GM12878 (cell line): Measurements from ENCODE around the gene ENPP6. TPM values are rescaled to one million over a fixed set of nuclear protein-coding genes. Genes with fewer than 3 reads are reported as not detected.

Experiments
- ATAC-seq: fragments of 200-7000 bp; cut with Tn5 transposase; 3 replicates; pipeline ENCODE4 v1.9.1; 2020; ENCODE audit warnings: mild to moderate bottlenecking, moderate library complexity
- BruUV-seq: library from RNA; stranded (reverse); fragments of 400-500 nt; replicated peaks from 2 replicates; lab custom pipeline; 2021; lab: Mats Ljungman, UMichigan
- CTCF ChIA-PET: fragments of 300-600 bp; sonication (Branson Sonifier 250); formaldehyde crosslinking; extraction: SDS; loops from one replicate; lab custom pipeline; 2021; ENCODE audit warnings: inconsistent platforms; lab: Yijun Ruan, JAX
- POLR2A ChIA-PET: fragments of 350-600 bp; formaldehyde crosslinking; extraction: SDS; loops from one replicate; lab custom pipeline; 2021; ENCODE audit warnings: inconsistent platforms; lab: Charles Lee
- RAD21 ChIA-PET: fragments of 300-600 bp; sonication (Branson Sonifier 250); formaldehyde crosslinking; loops from one replicate; lab custom pipeline; 2023; ENCODE audit warnings: antibody characterized with exemption; ENCODE audit not compliant: unreplicated experiment; lab: Charles Lee
- SMC1A ChIA-PET: fragments of 300-600 bp; sonication (Branson Sonifier 250); formaldehyde crosslinking; loops from one replicate; lab custom pipeline; 2023; ENCODE audit not compliant: unreplicated experiment, uncharacterized antibody; lab: Charles Lee
- DNase-seq: peaks from one replicate; pipeline ENCODE4 v3.0.0-alpha.2; 2011; ENCODE audit warnings: low read depth, low spot score
- FAIRE-seq: peaks from 3 replicates; lab custom pipeline; 2011; peaks lifted over from hg19 to GRCh38; lab: Jason Lieb, UNC
- H2AFZ ChIP-seq: 2 replicates; pipeline ENCODE4 v1.6.0; 2011; ENCODE audit warnings: low read depth, low read length, control low read depth; ENCODE audit not compliant: control insufficient read depth
- H3K27ac ChIP-seq: 2 replicates; pipeline ENCODE4 v1.5.1; 2011; ENCODE audit warnings: control low read depth; ENCODE audit not compliant: control insufficient read depth, insufficient read depth
- H3K27me3 ChIP-seq, 2 experiments: replicated peaks in 1 of 2; 2 replicates each; pipeline versions ENCODE4 v1.6.0 to v1.6.1; 2011; ENCODE audit warnings: low read length in 1 of 2; ENCODE audit not compliant: control insufficient read depth in 2 of 2, insufficient read depth in 2 of 2
- H3K36me3 ChIP-seq, 2 experiments: 2 replicates each; pipeline ENCODE4 v1.5.1; 2011; ENCODE audit warnings: low read length in 1 of 2; ENCODE audit not compliant: control insufficient read depth in 2 of 2, insufficient read depth in 2 of 2
- H3K4me1 ChIP-seq: 2 replicates; pipeline ENCODE4 v1.6.1; 2011; ENCODE audit warnings: mild to moderate bottlenecking, low read length, moderate library complexity, mixed read lengths; ENCODE audit not compliant: control insufficient read depth, insufficient read depth
- H3K4me2 ChIP-seq: 2 replicates; pipeline ENCODE4 v1.6.0; 2011; ENCODE audit warnings: control low read depth; ENCODE audit not compliant: control insufficient read depth, insufficient read depth
- H3K4me3 ChIP-seq: fragments of 200-600 bp; sonication (generic); 2 replicates; pipeline ENCODE4 v1.5.1; 2016
- H3K79me2 ChIP-seq: 2 replicates; pipeline ENCODE4 v1.6.0; 2011; ENCODE audit warnings: low read length; ENCODE audit not compliant: control insufficient read depth, insufficient read depth
- H3K9ac ChIP-seq: 2 replicates; pipeline ENCODE4 v1.8.0; 2011; ENCODE audit warnings: low read length, control low read depth, mixed read lengths; ENCODE audit not compliant: control insufficient read depth, insufficient read depth
- H3K9me3 ChIP-seq: replicated peaks from 3 replicates; pipeline ENCODE4 v1.5.1; 2011; ENCODE audit warnings: mild to moderate bottlenecking, low read length; ENCODE audit not compliant: control insufficient read depth, insufficient read depth
- H4K20me1 ChIP-seq: 2 replicates; pipeline ENCODE4 v1.6.0; 2011; ENCODE audit not compliant: control insufficient read depth, insufficient read depth
- BACH1 ChIP-seq: fragments of 450-650 bp; IDR thresholded peaks from 2 replicates; pipeline ENCODE4 v1.6.1; 2017; ENCODE audit warnings: mild to moderate bottlenecking, borderline replicate concordance
- CHD2 ChIP-seq: IDR thresholded peaks from 2 replicates; pipeline ENCODE4 v1.6.1; 2011; ENCODE audit warnings: low read depth, low read length, improper control_type of control experiment, borderline replicate concordance
- EGR1 ChIP-seq, 2 experiments: IDR thresholded peaks; 1 replicate in 1 of 2; 2 replicates in 1 of 2; pipeline ENCODE4 v1.6.1; 2011 to 2012; ENCODE audit warnings: low read depth in 2 of 2, low read length in 2 of 2, borderline replicate concordance in 1 of 2, mild to moderate bottlenecking in 1 of 2, moderate library complexity in 1 of 2
- EP300 ChIP-seq, 2 experiments: fragments of 150-350 bp in 1 of 2; IDR thresholded peaks; 2 replicates each; pipeline ENCODE4 v1.6.1; 2011 to 2012; ENCODE audit warnings: low read depth in 2 of 2, low read length in 2 of 2, borderline replicate concordance in 1 of 2, improper control_type of control experiment in 1 of 2, inconsistent platforms in 1 of 2; ENCODE audit not compliant: control insufficient read depth in 1 of 2
- FOXM1 ChIP-seq: IDR thresholded peaks from 2 replicates; pipeline ENCODE4 v1.6.1; 2012; ENCODE audit warnings: low read depth, mild to moderate bottlenecking, inconsistent platforms, low read length, moderate library complexity
- NFYB ChIP-seq: IDR thresholded peaks from 2 replicates; pipeline ENCODE4 v1.6.1; 2011; ENCODE audit warnings: low read depth, mild to moderate bottlenecking, low read length, improper control_type of control experiment, moderate library complexity; ENCODE audit not compliant: insufficient read depth
- PAX5 ChIP-seq: IDR thresholded peaks from 2 replicates; pipeline ENCODE4 v1.6.1; 2011; ENCODE audit warnings: low read depth, low read length, borderline replicate concordance
- RUNX3 ChIP-seq: IDR thresholded peaks from 2 replicates; pipeline ENCODE4 v1.6.1; 2012; ENCODE audit warnings: low read length, inconsistent platforms
- SPI1 ChIP-seq: IDR thresholded peaks from 2 replicates; pipeline ENCODE4 v1.6.1; 2011; ENCODE audit warnings: low read depth, mild to moderate bottlenecking, low read length, moderate library complexity, borderline replicate concordance; ENCODE audit not compliant: insufficient read depth
- ZBED1 ChIP-seq: IDR thresholded peaks from 2 replicates; pipeline ENCODE4 v1.6.1; 2016; ENCODE audit warnings: borderline replicate concordance
- ZSCAN29 ChIP-seq: fragments of 450-650 bp; IDR thresholded peaks from 2 replicates; pipeline ENCODE4 v1.6.1; 2017; ENCODE audit warnings: mild to moderate bottlenecking, moderate library complexity
- WGBS: methylation state at CpG from one replicate; pipeline ENCODE4 v1.1.6; 2016; ENCODE audit warnings: low lambda C conversion rate; ENCODE audit not compliant: insufficient replicate concordance, insufficient coverage; ENCODE audit errors: missing lambda C conversion rate; 5-methylcytosine and 5-hydroxymethylcytosine counted together
- in situ Hi-C: fragments of 300-500 bp; cut with MboI; formaldehyde crosslinking; loops from 9 replicates; pipeline ENCODE4 v1.14.3; 2018; ENCODE audit warnings: mixed read lengths
- intact Hi-C: fragments of 100-400 bp; cut with micrococcal nuclease; formaldehyde crosslinking; loops from one replicate; pipeline ENCODE4 v1.14.2; 2022; ENCODE audit not compliant: unreplicated experiment
- polyA plus RNA-seq, 11 experiments: library from polyadenylated mRNA; depleted of rRNA in 4 of 11; unstranded in 6 of 11; stranded (reverse) in 5 of 11; fragments of >200 nt; fragmentation: Nextera tagmentation in 4 of 11; fragmentation: Illumina TruSeq in 1 of 11; extraction: Ambion mirVana in 4 of 11; extraction: Trizol in 1 of 11; gene quantifications; 1 replicate in 1 of 11; 2 replicates in 10 of 11; pipeline versions ENCODE4 v1.2.1 to v1.2.3, GENCODE V29; 2011 to 2016; ENCODE audit warnings: inconsistent platforms in 2 of 11, missing spikeins in 2 of 11, low read depth in 1 of 11
- total RNA-seq, 4 experiments: library from RNA; depleted of rRNA in 3 of 4; stranded (reverse); fragments of >200 nt in 3 of 4; fragmentation: Illumina TruSeq in 1 of 4; extraction: Trizol in 1 of 4; gene quantifications; 2 replicates each; pipeline versions ENCODE4 v1.2.1 to v1.2.3, GENCODE V29; 2013 to 2021
- TF ChIP-seq, protein P1 (sequence below): IDR thresholded peaks from 2 replicates; pipeline ENCODE4 v1.6.1; 2011; ENCODE audit warnings: borderline replicate concordance, low read depth, mild to moderate bottlenecking, moderate library complexity, low read length; ENCODE audit not compliant: insufficient read depth, poor library complexity, severe bottlenecking

The ENPP6 gene
- total and polyA plus RNA-seq, 10 of the 15 experiments (the other 5 are each of a cell fraction or from before 2014, with no cell fraction given): 0.04 to 1.0 (median 0.44) TPM; not detected in 1

DNA sequence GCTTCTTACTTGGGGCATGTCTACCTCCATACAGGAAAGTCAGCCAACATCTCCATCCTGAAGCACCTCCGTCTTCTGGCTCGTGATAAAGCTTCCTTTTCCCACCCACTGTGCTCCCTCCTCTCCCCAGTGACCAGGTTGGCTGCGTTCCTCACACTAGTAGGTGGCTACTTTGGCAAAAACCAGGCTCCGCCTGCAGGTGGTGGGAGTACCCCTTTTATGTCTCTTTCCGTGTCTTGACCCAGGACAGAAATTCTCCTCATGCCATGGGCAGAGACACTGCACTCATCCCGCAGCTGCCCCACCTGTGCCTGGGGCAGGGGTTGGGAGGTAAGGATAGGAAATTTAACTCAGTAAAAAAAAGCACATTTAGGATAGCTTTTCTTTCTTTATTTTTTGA is 50.9 kb downstream of the ENPP6 start (continued):
- TF ChIP-seq EP300 (IDR thresholded peaks at IDR 0.05; ENCODE audit: borderline replicate concordance in 1 of 2, control insufficient read depth in 1 of 2, low read depth in 2 of 2, low read length in 2 of 2) (no peak), BACH1 (no peak), ZSCAN29 (no peak), EGR1 (IDR thresholded peaks at IDR 0.05; ENCODE audit: borderline replicate concordance in 1 of 2, low read depth in 2 of 2, low read length in 2 of 2) (no peak), ZBED1 (no peak), RUNX3 (no peak), SPI1 (no peak), PAX5 (no peak), NFYB (no peak)

DNA sequence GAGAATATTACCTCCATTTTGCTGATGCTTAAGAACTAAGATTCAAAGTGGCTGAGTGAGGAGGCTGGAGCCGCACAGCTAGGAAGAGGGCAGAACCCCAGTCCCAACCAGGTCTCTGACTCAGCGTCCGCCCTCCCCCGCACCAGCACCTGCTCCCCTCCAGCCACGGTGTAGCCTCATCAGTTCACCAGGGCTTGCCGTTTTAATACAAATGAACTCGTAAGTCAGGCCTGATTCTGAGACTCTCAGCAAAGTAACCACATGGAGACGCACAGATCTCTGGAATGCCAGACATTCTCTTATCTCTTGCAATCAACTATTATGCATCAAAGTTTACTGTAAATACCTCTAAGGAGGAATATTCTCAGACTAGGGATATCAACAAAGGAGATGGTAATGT is 52.4 kb downstream of the ENPP6 start:
- in situ Hi-C loops: no loop called here
- TF ChIP-seq, protein P1, sequence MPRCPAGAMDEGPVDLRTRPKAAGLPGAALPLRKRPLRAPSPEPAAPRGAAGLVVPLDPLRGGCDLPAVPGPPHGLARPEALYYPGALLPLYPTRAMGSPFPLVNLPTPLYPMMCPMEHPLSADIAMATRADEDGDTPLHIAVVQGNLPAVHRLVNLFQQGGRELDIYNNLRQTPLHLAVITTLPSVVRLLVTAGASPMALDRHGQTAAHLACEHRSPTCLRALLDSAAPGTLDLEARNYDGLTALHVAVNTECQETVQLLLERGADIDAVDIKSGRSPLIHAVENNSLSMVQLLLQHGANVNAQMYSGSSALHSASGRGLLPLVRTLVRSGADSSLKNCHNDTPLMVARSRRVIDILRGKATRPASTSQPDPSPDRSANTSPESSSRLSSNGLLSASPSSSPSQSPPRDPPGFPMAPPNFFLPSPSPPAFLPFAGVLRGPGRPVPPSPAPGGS: no peak
- no peak for TF ChIP-seq CHD2
- no peak for TF ChIP-seq FOXM1
- FAIRE-seq: no peak
- Histone ChIP-seq H3K79me2 (no peaks in the 10 kb centered on the region), H4K20me1 (no peaks in the 10 kb centered on the region), H3K4me2 (no peak overlapping the region), H3K9ac (no peak overlapping the region), H3K27me3 (peaks cover 0 to 2% of the 10 kb centered on the region in 2 experiments; a peak in 3 of 4 replicates), H3K4me1 (no peaks in the 10 kb centered on the region), H3K36me3 (no peaks in the 10 kb centered on the region), H2AFZ (no peak overlapping the region), H3K9me3 (no peaks in the 10 kb centered on the region), H3K4me3 (no peak overlapping the region), H3K27ac (no peak overlapping the region)
- 53% methylated on average over 8 of the region's 8 CpGs for WGBS
- no peak for DNase-seq
- intact Hi-C loops: loop anchor here (10.0 kb wide), 1 partner anchor 540 kb away; no protein-coding TSS in a partner anchor
- CTCF ChIA-PET: interaction anchor here (0.7 to 1.9 kb wide), 4 partner anchors 66 to 324 kb away, joined by 3 to 9 read pairs (median 4); no protein-coding TSS in a partner anchor
- POLR2A ChIA-PET: no interaction called here
- SMC1A ChIA-PET: interaction anchor here (0.6 kb wide), 1 partner anchor 236 kb away, joined by 3 read pairs; no protein-coding TSS in a partner anchor
- BruUV-seq: no TSS peak
- ATAC-seq: no peak
- RAD21 ChIA-PET: no interaction called here
